Aorta (tissue), 5 donors: Measurements from ENCODE around the gene CAMK2A. TPM values are rescaled to one million over a fixed set of nuclear protein-coding genes. Genes with fewer than 3 reads are reported as not detected.
"Not testable (repeated sequence)": the region's sequence is repeated elsewhere in the genome, so short reads cannot be mapped to it uniquely, and the experiment has no call there.

Source experiments
- ATAC-seq: fragments of 200-7000 bp; cut with Tn5 transposase; one replicate; pipeline ENCODE4 v1.9.1; 2022; ENCODE audit warnings: moderate library complexity; ENCODE audit not compliant: low FRiP score
- DNase-seq, 2 donors: peaks; one replicate each; pipeline ENCODE4 v3.0.0-alpha.2; 2020
- H3K27ac ChIP-seq, 2 donors: one replicate each; pipeline ENCODE4 v1.5.1; 2013; ENCODE audit warnings: low read length in 2 of 2, mild to moderate bottlenecking in 2 of 2, moderate library complexity in 2 of 2, control low read depth in 1 of 2, inconsistent platforms in 1 of 2, low read depth in 1 of 2
- H3K27me3 ChIP-seq, 2 donors: one replicate each; pipeline ENCODE4 v1.6.1; 2013; ENCODE audit warnings: control low read depth in 1 of 2, low read length in 1 of 2, mild to moderate bottlenecking in 1 of 2, moderate library complexity in 1 of 2; ENCODE audit not compliant: insufficient read depth in 2 of 2, control insufficient read depth in 1 of 2
- H3K36me3 ChIP-seq, 2 donors: one replicate each; pipeline ENCODE4 v1.6.1; 2013; ENCODE audit warnings: control low read depth in 1 of 2, low read length in 1 of 2, mild to moderate bottlenecking in 1 of 2; ENCODE audit not compliant: insufficient read depth in 2 of 2, control insufficient read depth in 1 of 2
- H3K4me1 ChIP-seq, 2 donors: one replicate each; pipeline ENCODE4 v1.6.1; 2013; ENCODE audit warnings: low read length in 2 of 2, control low read depth in 1 of 2, mild to moderate bottlenecking in 1 of 2, moderate library complexity in 1 of 2; ENCODE audit not compliant: insufficient read depth in 2 of 2, control insufficient read depth in 1 of 2
- H3K4me3 ChIP-seq, 2 donors: one replicate each; pipeline ENCODE4 v1.5.1; 2013; ENCODE audit warnings: low read length in 2 of 2, control low read depth in 1 of 2, mild to moderate bottlenecking in 1 of 2
- H3K9me3 ChIP-seq: one replicate; pipeline ENCODE4 v1.6.1; 2013; ENCODE audit warnings: mild to moderate bottlenecking, low read length; ENCODE audit not compliant: control insufficient read depth
- WGBS, 2 donors: extraction: QIAGEN DNeasy Blood & Tissue Kit; methylation state at CpG; one replicate each; pipeline ENCODE4 v1.1.7; 2013; 5-methylcytosine and 5-hydroxymethylcytosine counted together
- intact Hi-C, 2 donors: fragments of 100-400 bp; cut with DNase I; formaldehyde crosslinking; loops; one replicate each; pipeline versions ENCODE4 v1.14.2 to v1.15.0; 2022
- polyA plus RNA-seq, 2 donors: library from polyadenylated mRNA; stranded (reverse); fragments of 200-250 nt; gene quantifications; one replicate each; pipeline ENCODE4 v1.2.3, GENCODE V29; 2013
- total RNA-seq, 2 donors: library from RNA; stranded (reverse); fragmentation: NEBNext Ultra II Directional; extraction: Animal tissue kit (Norgen Biotek cat#: 25700); gene quantifications; one replicate each; pipeline ENCODE4 v1.2.1, GENCODE V29; 2021
- donor health status: healthy with polysubstance abuse.
- donor health status: Bipolar disorder and iron deficiency.
- donor health status: DM: no; HTN: no; CAD: no.
- donor health status: DM: no; HTN: no; CAD: no.
- donor health status: DM: yes; HTN: yes; CAD: no.

CAMK2A gene
- total and polyA plus RNA-seq, 4 donors: 0.13 to 0.36 (median 0.15) TPM; not detected in 1

- Histone ChIP-seq H3K9me3 (no peaks in the 10 kb centered on the region), H3K36me3 (no peaks in the 10 kb centered on the region), H3K27me3 (no peaks in the 10 kb centered on the region), H3K27ac (no peak overlapping the region), H3K4me3 (no peak overlapping the region), H3K4me1 (no peaks in the 10 kb centered on the region)
- intact Hi-C loops: no loop called here
- 93% methylated on average over 7 of the region's 7 CpGs for WGBS, 2 donors
- ATAC-seq (no peak), DNase-seq (peak in 1 of 2 donors; percentile 35)
Measured at GRCh38 chr5:150251504-150251903, 38.1 kb downstream of the CAMK2A start.

GRCh38 chr5:150249744-150250143 lies 39.8 kb downstream of the CAMK2A start:
- no peaks in the 10 kb centered on the region for H3K27me3 ChIP-seq
- no peaks in the 10 kb centered on the region for H3K9me3 ChIP-seq
- no peak for DNase-seq
- intact Hi-C loops: no loop called here
- H3K4me1 ChIP-seq: no peaks in the 10 kb centered on the region
- no peaks in the 10 kb centered on the region for H3K36me3 ChIP-seq
- H3K4me3 ChIP-seq: no peak overlapping the region
- 86% methylated on average over 5 of the region's 5 CpGs for WGBS, 2 donors
- ATAC-seq: no peak
- no peak overlapping the region for H3K27ac ChIP-seq

GRCh38 chr5:150248946-150249345 lies 40.6 kb downstream of the CAMK2A start:
- Histone ChIP-seq H3K4me3 (no peak overlapping the region), H3K9me3 (no peaks in the 10 kb centered on the region), H3K36me3 (no peaks in the 10 kb centered on the region), H3K27ac (no peak overlapping the region), H3K27me3 (no peaks in the 10 kb centered on the region), H3K4me1 (no peaks in the 10 kb centered on the region)
- DNase-seq: no peak
- no peak for ATAC-seq
- intact Hi-C loops: no loop called here
- 95 to 97% methylated on average over 3 of the region's 3 CpGs for whole genome bisulfite sequencing, 2 donors

- H3K9me3 ChIP-seq, H3K27ac ChIP-seq, DNase-seq, ATAC-seq, H3K27me3 ChIP-seq, H3K4me1 ChIP-seq, intact Hi-C loops, H3K4me3 ChIP-seq, H3K36me3 ChIP-seq: not testable (repeated sequence)
- WGBS, 2 donors: 90 to 94% methylated on average over 6 of the region's 6 CpGs
Measured at GRCh38 chr5:150248493-150248892, 41.1 kb downstream of the CAMK2A start.

GRCh38 chr5:150247726-150248125 lies 41.8 kb downstream of the CAMK2A start:
- DNase-seq: no peak

GRCh38 chr5:150246835-150247234 lies 42.7 kb downstream of the CAMK2A start:
- intact Hi-C loops: no loop called here
- WGBS, 2 donors: 71 to 83% methylated on average over 5 of the region's 5 CpGs
- Histone ChIP-seq H3K27me3 (no peaks in the 10 kb centered on the region), H3K36me3 (no peaks in the 10 kb centered on the region), H3K4me1 (no peaks in the 10 kb centered on the region), H3K4me3 (no peak overlapping the region), H3K27ac (no peak overlapping the region), H3K9me3 (no peaks in the 10 kb centered on the region)
- DNase-seq: no peak
- ATAC-seq: no peak

More at GRCh38 chr5:150247726-150248125, 41.8 kb downstream of the CAMK2A start:
- 94% methylated on average over 9 of the region's 9 CpGs for WGBS, 2 donors
- Histone ChIP-seq H3K4me3 (no peak overlapping the region), H3K9me3 (no peaks in the 10 kb centered on the region), H3K36me3 (no peaks in the 10 kb centered on the region), H3K4me1 (no peaks in the 10 kb centered on the region), H3K27ac (no peak overlapping the region), H3K27me3 (no peaks in the 10 kb centered on the region)
- ATAC-seq: no peak
- intact Hi-C loops: no loop called here

GRCh38 chr5:150246429-150246828 lies 43.1 kb downstream of the CAMK2A start:
- intact Hi-C loops: no loop called here
- 96 to 98% methylated on average over 5 of the region's 5 CpGs for WGBS, 2 donors
- Histone ChIP-seq H3K36me3 (no peaks in the 10 kb centered on the region), H3K4me3 (no peak overlapping the region), H3K27ac (no peak overlapping the region), H3K27me3 (no peaks in the 10 kb centered on the region), H3K9me3 (no peaks in the 10 kb centered on the region), H3K4me1 (no peaks in the 10 kb centered on the region)
- DNase-seq: no peak
- no peak for ATAC-seq

GRCh38 chr5:150245808-150246207 lies 43.8 kb downstream of the CAMK2A start:
- no peak overlapping the region for H3K4me3 ChIP-seq
- intact Hi-C loops: no loop called here
- 83 to 89% methylated on average over 3 of the region's 3 CpGs for WGBS, 2 donors

GRCh38 chr5:150245111-150245789 lies 44.3 kb downstream of the CAMK2A start:
- no peak overlapping the region for H3K27ac ChIP-seq
- no peak for DNase-seq
- WGBS, 2 donors: 68 to 77% methylated on average over 16 to 18 of the region's 18 CpGs
- no peak overlapping the region for H3K4me3 ChIP-seq
- intact Hi-C loops: no loop called here
- peak; percentile 27 for ATAC-seq
- no peaks in the 10 kb centered on the region for H3K27me3 ChIP-seq
- no peaks in the 10 kb centered on the region for H3K9me3 ChIP-seq
- H3K4me1 ChIP-seq: no peaks in the 10 kb centered on the region
- H3K36me3 ChIP-seq: no peaks in the 10 kb centered on the region

More at GRCh38 chr5:150245808-150246207, 43.8 kb downstream of the CAMK2A start:
- DNase-seq (no peak), ATAC-seq (no peak)
- Histone ChIP-seq H3K27me3 (no peaks in the 10 kb centered on the region), H3K36me3 (no peaks in the 10 kb centered on the region), H3K9me3 (no peaks in the 10 kb centered on the region), H3K27ac (no peak overlapping the region), H3K4me1 (no peaks in the 10 kb centered on the region)
